Osteoblast (primary cell): Measurements from ENCODE around the gene HTR4. TPM values are rescaled to one million over a fixed set of nuclear protein-coding genes. Genes with fewer than 3 reads are reported as not detected.
A peak's percentile ranks its signal among the peaks of the same experiment; 100 is the strongest.

Experiments
- DNase-seq: peaks from one replicate; pipeline ENCODE4 v3.0.0; 2011; ENCODE audit warnings: low spot score, mixed read lengths; ENCODE audit not compliant: insufficient read length; ENCODE audit errors: missing footprints
- H2AFZ ChIP-seq: 2 replicates; pipeline ENCODE4 v1.6.0; 2011; ENCODE audit warnings: mild to moderate bottlenecking, low read length
- H3K27ac ChIP-seq: 2 replicates; pipeline ENCODE4 v1.5.1; 2011; ENCODE audit warnings: mild to moderate bottlenecking, low read depth, low read length, moderate library complexity
- H3K27me3 ChIP-seq: 2 replicates; pipeline ENCODE4 v1.6.0; 2012; ENCODE audit warnings: mild to moderate bottlenecking, control low read depth, inconsistent platforms, low read length, moderate library complexity; ENCODE audit not compliant: insufficient read depth
- H3K36me3 ChIP-seq: 2 replicates; pipeline ENCODE4 v1.5.1; 2011; ENCODE audit warnings: mild to moderate bottlenecking, low read length, control low read depth, moderate library complexity; ENCODE audit not compliant: insufficient read depth
- H3K4me1 ChIP-seq: 2 replicates; pipeline ENCODE4 v1.5.1; 2011; ENCODE audit warnings: mild to moderate bottlenecking, low read length, control low read depth, moderate library complexity; ENCODE audit not compliant: insufficient read depth
- H3K4me2 ChIP-seq: 2 replicates; pipeline ENCODE4 v1.6.0; 2011; ENCODE audit warnings: mild to moderate bottlenecking, low read length; ENCODE audit not compliant: insufficient read depth
- H3K4me3 ChIP-seq: fragments of 200-600 bp; sonication (generic); 3 replicates; pipeline ENCODE4 v1.5.1; 2012; ENCODE audit warnings: mild to moderate bottlenecking, low read length, inconsistent platforms; ENCODE audit not compliant: insufficient read depth
- H3K79me2 ChIP-seq: 2 replicates; pipeline ENCODE4 v1.6.0; 2012; ENCODE audit warnings: mild to moderate bottlenecking, low read length, control low read depth, inconsistent platforms; ENCODE audit not compliant: insufficient read depth
- H3K9me3 ChIP-seq: 2 replicates; pipeline ENCODE4 v1.5.1; 2011; ENCODE audit warnings: low read depth, low read length, control low read depth
- H4K20me1 ChIP-seq: 2 replicates; pipeline ENCODE4 v1.6.0; 2012; ENCODE audit warnings: mild to moderate bottlenecking, low read length, control low read depth; ENCODE audit not compliant: insufficient read depth
- CTCF ChIP-seq: IDR thresholded peaks from 2 replicates; pipeline ENCODE4 v1.5.1; 2011; ENCODE audit warnings: mild to moderate bottlenecking, low read depth, low read length, moderate library complexity; ENCODE audit errors: extremely low read depth
- total RNA-seq: library from RNA; depleted of rRNA; stranded (reverse); fragments of >200 nt; gene quantifications from 2 replicates; pipeline ENCODE4 v1.2.3, GENCODE V29; 2012

HTR4 gene
- total RNA-seq, 1 donor: not detected

DNA sequence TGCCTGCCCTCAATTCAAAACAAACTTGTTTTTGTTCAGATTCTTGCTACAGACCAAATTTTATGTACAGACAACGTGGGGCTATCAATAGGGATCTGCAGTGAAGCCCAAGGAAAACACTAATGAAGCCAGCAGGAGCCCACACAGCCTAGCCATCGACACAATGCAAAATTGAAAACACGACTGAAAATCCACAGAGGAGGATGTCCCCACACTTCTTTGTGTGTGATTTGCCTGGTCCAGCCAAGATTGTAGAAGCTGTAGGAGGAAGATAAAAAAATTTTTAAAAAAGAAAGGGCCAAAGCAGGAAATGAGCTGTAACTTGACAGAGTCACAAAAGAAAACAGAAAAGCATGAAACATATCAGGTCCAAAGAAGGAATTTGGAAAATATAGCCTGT lies 34.8 kb downstream of the HTR4 start:
- H3K4me3 ChIP-seq: no peak overlapping the region
- H4K20me1 ChIP-seq: no peaks in the 10 kb centered on the region
- TF ChIP-seq CTCF: no peak
- H3K27me3 ChIP-seq: no peaks in the 10 kb centered on the region
- H3K9me3 ChIP-seq: no peaks in the 10 kb centered on the region
- no peak overlapping the region for H3K4me2 ChIP-seq
- peak overlapping the region; percentile 35 for H2AFZ ChIP-seq
- H3K4me1 ChIP-seq: no peaks in the 10 kb centered on the region
- DNase-seq: no peak
- H3K79me2 ChIP-seq: no peaks in the 10 kb centered on the region
- no peaks in the 10 kb centered on the region for H3K36me3 ChIP-seq
- no peak overlapping the region for H3K27ac ChIP-seq

GRCh38 chr5:148615644-148616275 lies 38.6 kb downstream of the HTR4 start:
- Histone ChIP-seq H2AFZ (no peak overlapping the region), H3K9me3 (no peaks in the 10 kb centered on the region), H3K27ac (no peak overlapping the region), H3K27me3 (no peaks in the 10 kb centered on the region), H4K20me1 (no peaks in the 10 kb centered on the region), H3K4me1 (no peaks in the 10 kb centered on the region), H3K4me2 (no peak overlapping the region), H3K36me3 (no peaks in the 10 kb centered on the region), H3K79me2 (no peaks in the 10 kb centered on the region), H3K4me3 (no peak overlapping the region)
- DNase-seq: no peak
- no peak for TF ChIP-seq CTCF

DNA sequence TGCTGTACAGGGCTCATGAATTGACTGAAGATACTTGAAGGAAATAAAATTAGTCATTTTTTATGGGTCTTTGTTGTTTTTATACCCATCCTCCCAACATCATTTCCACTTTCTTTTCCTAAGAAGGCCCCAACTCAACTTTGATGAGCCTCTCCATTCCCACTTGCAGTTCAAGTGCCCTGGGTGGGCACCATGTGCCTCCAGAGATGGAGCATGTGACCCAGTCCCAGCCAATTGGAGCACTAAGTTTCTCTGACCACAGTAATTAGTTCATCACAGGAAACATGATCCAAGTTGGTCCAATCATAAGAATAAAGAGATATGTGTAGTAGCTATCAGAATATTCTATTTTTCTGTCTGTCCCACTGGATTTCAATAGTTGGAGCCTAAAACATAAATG lies 46.9 kb downstream of the HTR4 start:
- no peaks in the 10 kb centered on the region for H3K4me1 ChIP-seq
- H3K79me2 ChIP-seq: no peaks in the 10 kb centered on the region
- H3K27ac ChIP-seq: no peak overlapping the region
- no peak overlapping the region for H2AFZ ChIP-seq
- TF ChIP-seq CTCF: no peak
- H3K4me2 ChIP-seq: no peak overlapping the region
- H3K36me3 ChIP-seq: no peaks in the 10 kb centered on the region
- H3K9me3 ChIP-seq: no peaks in the 10 kb centered on the region
- DNase-seq: no peak
- H3K4me3 ChIP-seq: no peak overlapping the region
- H3K27me3 ChIP-seq: no peaks in the 10 kb centered on the region
- no peaks in the 10 kb centered on the region for H4K20me1 ChIP-seq

- H3K79me2 ChIP-seq: no peaks in the 10 kb centered on the region
- H4K20me1 ChIP-seq: no peaks in the 10 kb centered on the region
- no peaks in the 10 kb centered on the region for H3K36me3 ChIP-seq
- H3K9me3 ChIP-seq: no peaks in the 10 kb centered on the region
- no peaks in the 10 kb centered on the region for H3K27me3 ChIP-seq
- no peaks in the 10 kb centered on the region for H3K4me1 ChIP-seq
- TF ChIP-seq CTCF: no peak
- no peak overlapping the region for H3K27ac ChIP-seq
- H3K4me2 ChIP-seq: no peak overlapping the region
- no peak overlapping the region for H3K4me3 ChIP-seq
- DNase-seq: no peak
- no peak overlapping the region for H2AFZ ChIP-seq
Observed at GRCh38 chr5:148606296-148606695, 48.0 kb downstream of the HTR4 start.
